Keratinocyte (primary cell): ENCODE results near the gene FAM50B. TPM values are rescaled to one million over a fixed set of nuclear protein-coding genes. Genes with fewer than 3 reads are reported as not detected.
A peak's percentile ranks its signal among the peaks of the same experiment; 100 is the strongest.

ENCODE experiments used
- DNase-seq: peaks from one replicate; pipeline ENCODE4 v3.0.0-alpha.2; 2011; ENCODE audit warnings: low read depth, missing footprints, low spot score
- FAIRE-seq: peaks from 2 replicates; lab custom pipeline; 2011; peaks lifted over from hg19 to GRCh38; lab: Jason Lieb, UNC
- H2AFZ ChIP-seq: 2 replicates; pipeline ENCODE4 v1.6.0; 2012; ENCODE audit warnings: low read length, control low read depth, inconsistent platforms; ENCODE audit not compliant: control insufficient read depth
- H3K27ac ChIP-seq: 2 replicates; pipeline ENCODE4 v1.5.1; 2011; ENCODE audit warnings: low read length; ENCODE audit not compliant: control insufficient read depth, insufficient read depth
- H3K27me3 ChIP-seq: 3 replicates; pipeline ENCODE4 v1.6.0; 2011; ENCODE audit warnings: low read length; ENCODE audit not compliant: control insufficient read depth, insufficient read depth; ENCODE audit errors: extremely low read depth
- H3K36me3 ChIP-seq, 2 experiments: 2 replicates in 1 of 2; 3 replicates in 1 of 2; pipeline ENCODE4 v1.5.1; 2011; ENCODE audit warnings: low read length in 2 of 2, mild to moderate bottlenecking in 1 of 2; ENCODE audit not compliant: control insufficient read depth in 2 of 2, insufficient read depth in 2 of 2; ENCODE audit errors: extremely low read depth in 1 of 2
- H3K4me1 ChIP-seq: 3 replicates; pipeline ENCODE4 v1.5.1; 2011; ENCODE audit warnings: low read length; ENCODE audit not compliant: control insufficient read depth, insufficient read depth; ENCODE audit errors: extremely low read depth
- H3K4me2 ChIP-seq: 3 replicates; pipeline ENCODE4 v1.6.0; 2011; ENCODE audit warnings: low read depth, low read length; ENCODE audit not compliant: control insufficient read depth, insufficient read depth; ENCODE audit errors: extremely low read depth
- H3K4me3 ChIP-seq, 3 experiments: fragments of 200-600 bp in 1 of 3; sonication (generic) in 1 of 3; 2 replicates in 2 of 3; 3 replicates in 1 of 3; pipeline ENCODE4 v1.5.1; 2011 to 2016; ENCODE audit warnings: low read length in 3 of 3, mild to moderate bottlenecking in 3 of 3, control low read depth in 2 of 3, inconsistent platforms in 1 of 3, low read depth in 1 of 3, mixed read lengths in 1 of 3, mixed run types in 1 of 3, moderate library complexity in 1 of 3; ENCODE audit not compliant: control insufficient read depth in 2 of 3, insufficient read depth in 2 of 3; ENCODE audit errors: extremely low read depth in 1 of 3
- H3K79me2 ChIP-seq: 2 replicates; pipeline ENCODE4 v1.6.0; 2012; ENCODE audit warnings: low read length; ENCODE audit not compliant: control insufficient read depth, insufficient read depth
- H3K9ac ChIP-seq: 3 replicates; pipeline ENCODE4 v1.6.0; 2011; ENCODE audit warnings: low read length; ENCODE audit not compliant: control insufficient read depth, insufficient read depth; ENCODE audit errors: extremely low read depth
- H3K9me1 ChIP-seq: 3 replicates; pipeline ENCODE4 v1.6.0; 2011; ENCODE audit warnings: low read length; ENCODE audit not compliant: control insufficient read depth, insufficient read depth; ENCODE audit errors: extremely low read depth
- H3K9me3 ChIP-seq: 2 replicates; pipeline ENCODE4 v1.5.1; 2012; ENCODE audit warnings: low read depth, low read length; ENCODE audit not compliant: control insufficient read depth
- H4K20me1 ChIP-seq: 3 replicates; pipeline ENCODE4 v1.6.0; 2011; ENCODE audit warnings: low read length; ENCODE audit not compliant: control insufficient read depth, insufficient read depth; ENCODE audit errors: extremely low read depth
- CTCF ChIP-seq, 3 experiments: IDR thresholded peaks in 1 of 3; conservative IDR thresholded peaks in 1 of 3; optimal IDR thresholded peaks in 1 of 3; 2 replicates in 2 of 3; 3 replicates in 1 of 3; pipeline versions ENCODE3 to v1.5.1; 2011; ENCODE audit warnings: low read length in 3 of 3, mild to moderate bottlenecking in 3 of 3, moderate library complexity in 2 of 3, control low read depth in 1 of 3, inconsistent platforms in 1 of 3; ENCODE audit not compliant: insufficient read depth in 2 of 3; ENCODE audit errors: extremely low read depth in 1 of 3
- EZH2 ChIP-seq: IDR thresholded peaks from one replicate; pipeline ENCODE4 v1.6.1; 2012; ENCODE audit warnings: inconsistent platforms, mild to moderate bottlenecking, low read length, moderate library complexity
- dilution Hi-C: fragments of 300-500 bp; cut with MboI; formaldehyde crosslinking; loops from one replicate; pipeline ENCODE4 v1.7.0; 2020; ENCODE audit warnings: low sequenced_read_pairs; ENCODE audit not compliant: extremely low pct_ligation_motif_present
- polyA plus RNA-seq, 5 experiments: library from polyadenylated mRNA; depleted of rRNA in 3 of 5; stranded (reverse) in 3 of 5; stranded (forward) in 1 of 5; unstranded in 1 of 5; fragments of >200 nt; gene quantifications; 1 replicate in 1 of 5; 2 replicates in 3 of 5; 3 replicates in 1 of 5; pipeline versions ENCODE4 v1.2.1 to v1.2.3, GENCODE V29; 2011 to 2012; ENCODE audit warnings: missing spikeins in 2 of 5, low read depth in 1 of 5, low replicate concordance in 1 of 5

FAM50B gene
- polyA plus RNA-seq, 1 donor (not counting 4 experiments of a cell fraction or from before 2014, with no cell fraction given): 4.0 TPM

- Histone ChIP-seq H3K27me3 (no peaks in the 10 kb centered on the region), H3K9ac (peak overlapping the region; percentile 72), H3K79me2 (no peaks in the 10 kb centered on the region), H3K4me1 (peaks cover 6% of the 10 kb centered on the region), H4K20me1 (no peaks in the 10 kb centered on the region), H2AFZ (peak overlapping the region; percentile 82), H3K4me3 (peak overlapping the region; percentile 52 to 65 (median 58)), H3K27ac (no peak overlapping the region), H3K9me3 (no peaks in the 10 kb centered on the region), H3K9me1 (no peaks in the 10 kb centered on the region), H3K4me2 (peak overlapping the region; percentile 76), H3K36me3 (no peaks in the 10 kb centered on the region)
- TF ChIP-seq CTCF (optimal IDR thresholded peaks at IDR 0.05 in 1 of 3, IDR thresholded peaks at IDR 0.05 in 1 of 3, conservative IDR thresholded peaks at IDR 0.05 in 1 of 3; ENCODE audit: extremely low read depth in 1 of 3, insufficient read depth in 2 of 3, low read length in 3 of 3) (no peak), EZH2 (no peak)
- dilution Hi-C loops: no loop called here
- FAIRE-seq: no peak
- no peak for DNase-seq
Measured at GRCh38 chr6:3849681-3850450, 693 bp downstream of the FAM50B start.

DNA sequence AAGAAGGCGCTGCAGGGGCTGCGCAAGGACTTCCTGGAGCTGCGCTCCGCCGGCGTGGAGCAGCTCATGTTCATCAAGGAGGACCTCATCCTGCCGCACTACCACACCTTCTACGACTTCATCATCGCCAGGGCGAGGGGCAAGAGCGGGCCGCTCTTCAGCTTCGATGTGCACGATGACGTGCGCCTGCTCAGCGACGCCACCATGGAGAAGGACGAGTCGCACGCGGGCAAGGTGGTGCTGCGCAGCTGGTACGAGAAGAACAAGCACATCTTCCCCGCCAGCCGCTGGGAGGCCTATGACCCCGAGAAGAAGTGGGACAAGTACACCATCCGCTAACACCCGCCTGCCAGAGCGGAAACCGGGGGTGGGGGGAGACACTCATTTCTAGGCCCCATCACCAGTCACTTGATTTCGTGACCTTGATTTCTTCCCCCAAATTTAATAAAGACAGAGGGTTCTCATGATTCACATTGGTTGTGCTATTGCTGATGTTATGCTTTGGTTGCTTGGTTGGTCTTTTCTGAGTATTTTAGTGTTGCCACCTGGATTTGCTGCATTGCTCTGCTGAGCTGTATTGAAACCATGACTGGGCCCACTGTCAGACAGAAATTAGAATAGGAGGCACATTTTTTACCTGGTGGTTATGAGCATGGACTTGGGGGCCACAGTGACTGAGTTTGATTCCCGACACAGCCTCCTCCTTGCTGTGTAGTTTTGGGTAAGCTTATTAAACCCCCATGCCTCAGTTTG lies 1.5 kb downstream of the FAM50B start:
- FAIRE-seq: no peak
- dilution Hi-C loops: no loop called here
- no peak overlapping the region for H3K4me2 ChIP-seq

More for the DNA sequence above, 1.5 kb downstream of the FAM50B start:
- Histone ChIP-seq H3K79me2 (no peaks in the 10 kb centered on the region), H3K9me1 (no peaks in the 10 kb centered on the region), H4K20me1 (no peaks in the 10 kb centered on the region), H3K27ac (no peak overlapping the region), H3K4me3 (no peak overlapping the region), H3K4me1 (peaks cover 6% of the 10 kb centered on the region), H2AFZ (no peak overlapping the region), H3K9ac (no peak overlapping the region), H3K36me3 (no peaks in the 10 kb centered on the region), H3K9me3 (no peaks in the 10 kb centered on the region), H3K27me3 (no peaks in the 10 kb centered on the region)
- no peak for DNase-seq
- TF ChIP-seq CTCF (optimal IDR thresholded peaks at IDR 0.05 in 1 of 3, IDR thresholded peaks at IDR 0.05 in 1 of 3, conservative IDR thresholded peaks at IDR 0.05 in 1 of 3; ENCODE audit: extremely low read depth in 1 of 3, insufficient read depth in 2 of 3, low read length in 3 of 3): no peak
- no peak for TF ChIP-seq EZH2
